Limb (tissue), 2 donors: ENCODE data around the gene PRXL2B.

Source experiments
- DNase-seq, 2 donors: peaks; one replicate each; pipeline ENCODE4 v3.0.0-alpha.2; 2016; ENCODE audit errors: extremely low spot score in 2 of 2

Gene PRXL2B

GRCh38 chr1:2633366-2633935 is 46.9 kb downstream of the PRXL2B start:
- no peak for DNase-seq

DNA sequence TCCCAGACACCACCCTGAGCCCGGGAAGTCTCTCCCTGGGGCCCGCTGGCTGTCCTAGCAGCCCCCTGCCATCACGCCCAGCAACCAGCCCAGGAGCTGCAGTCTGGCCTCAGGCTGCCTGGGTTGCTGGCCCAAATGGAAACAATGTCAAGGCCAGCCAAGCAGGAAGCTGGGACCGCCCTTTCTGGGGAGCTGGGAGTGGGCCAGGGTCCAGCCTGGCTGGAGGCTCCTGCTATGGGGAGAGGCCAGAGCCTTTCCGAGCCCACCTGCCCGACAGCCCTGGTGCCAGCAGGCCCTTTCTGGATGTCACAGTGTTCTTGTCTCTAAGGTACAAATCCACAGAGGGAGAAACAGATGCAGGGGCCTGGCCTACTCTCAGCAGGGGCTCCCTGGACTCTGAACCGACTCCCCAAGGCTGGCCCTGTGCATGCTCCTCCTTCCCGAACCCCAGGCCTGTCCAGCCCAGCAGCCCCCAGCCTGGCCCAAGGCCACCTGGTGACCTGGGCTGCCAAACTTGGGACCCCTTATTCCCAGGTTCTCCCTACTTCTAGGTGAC is 47.4 kb downstream of the PRXL2B start:
- peak in 1 of 2 donors; percentile 27 for DNase-seq

DNA sequence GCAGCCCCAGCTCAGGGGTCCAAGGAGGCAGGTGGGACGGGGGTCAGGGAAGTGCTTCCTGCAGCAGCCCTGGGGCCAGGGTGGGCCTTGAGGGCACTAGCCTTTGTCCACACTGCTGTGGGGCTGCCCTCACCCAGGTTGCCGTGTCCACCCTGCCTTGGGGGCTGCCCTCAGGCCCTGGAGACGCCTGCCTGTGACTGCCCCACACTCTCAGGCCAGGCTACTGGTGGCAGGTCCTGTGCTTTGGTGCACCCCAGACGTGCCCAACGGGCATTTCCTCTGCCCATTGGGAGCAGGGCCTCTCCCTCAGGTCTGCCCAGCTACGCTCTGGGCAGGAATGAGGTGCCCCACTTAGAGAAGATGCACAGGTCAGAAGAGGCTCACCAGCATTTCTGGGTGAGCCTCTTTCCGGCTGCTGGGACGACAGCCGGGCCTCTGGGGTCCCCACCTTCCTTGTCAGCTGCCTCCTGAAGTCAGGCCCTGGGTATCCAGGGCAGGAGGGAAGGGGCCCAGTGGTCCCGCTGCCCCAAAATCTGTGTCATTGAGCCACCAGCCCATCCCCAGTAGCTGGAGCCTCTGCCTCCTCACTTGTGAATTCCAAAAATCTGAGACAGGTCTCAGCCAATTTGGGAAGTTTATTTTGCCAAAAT is 48.9 kb downstream of the PRXL2B start:
- peak in 1 of 2 donors; percentile 23 for DNase-seq

GRCh38 chr1:2636733-2637132 is 50.2 kb downstream of the PRXL2B start:
- DNase-seq, result no peak

DNA sequence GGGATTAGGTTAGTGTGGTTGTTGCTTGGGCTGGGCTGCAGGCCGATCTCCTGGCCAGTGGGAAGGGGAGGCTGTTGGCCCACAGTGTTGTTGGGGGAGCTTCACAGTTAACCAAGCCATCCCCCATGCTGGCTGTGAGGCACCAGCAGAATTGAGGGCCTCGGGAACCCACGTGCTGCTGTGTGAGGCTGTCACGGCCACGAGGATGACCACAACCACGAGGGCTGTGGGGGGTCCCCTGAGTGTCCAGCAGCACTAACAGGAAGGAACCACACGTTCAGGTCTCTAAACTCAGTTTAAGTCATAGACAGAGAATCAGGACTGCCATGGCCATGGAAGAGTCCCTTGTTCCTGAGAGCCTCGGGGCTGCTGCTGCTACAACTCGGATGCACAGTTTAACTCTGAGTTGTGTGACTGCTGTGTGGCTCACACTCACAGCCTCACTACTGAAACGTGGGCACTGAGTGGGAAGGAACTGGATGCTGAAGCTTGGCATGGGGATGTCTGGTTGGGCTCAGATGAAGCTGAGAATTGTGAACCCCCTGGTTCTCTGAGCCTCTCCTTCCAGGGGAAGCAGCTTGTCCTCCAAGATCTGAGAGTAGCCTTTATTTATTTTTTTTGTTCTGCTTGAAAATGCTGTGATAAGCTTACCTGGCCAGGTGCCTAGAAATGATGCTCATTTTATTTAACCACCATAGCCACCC is 51.0 kb downstream of the PRXL2B start:
- DNase-seq, result no peak

- DNase-seq, result peak in 1 of 2 donors; percentile 19
Observed at GRCh38 chr1:2638466-2639115, 52.0 kb downstream of the PRXL2B start.

- DNase-seq, result peak in 1 of 2 donors; percentile 20
Observed at GRCh38 chr1:2639203-2639602, 52.6 kb downstream of the PRXL2B start.

- DNase-seq, result peak; percentile 2 to 34
Observed at GRCh38 chr1:2639607-2640521, 53.3 kb downstream of the PRXL2B start.

GRCh38 chr1:2640626-2641025 is 54.0 kb downstream of the PRXL2B start:
- peak in 1 of 2 donors; percentile 22 for DNase-seq
